GM10847 (cell line): ENCODE results near the gene NDUFV2.

ENCODE experiments used
- POLR2A ChIP-seq: IDR thresholded peaks from 2 replicates; pipeline ENCODE4 v1.6.1; 2011; ENCODE audit not compliant: insufficient read length; ENCODE audit errors: extremely low read depth

NDUFV2 gene

DNA sequence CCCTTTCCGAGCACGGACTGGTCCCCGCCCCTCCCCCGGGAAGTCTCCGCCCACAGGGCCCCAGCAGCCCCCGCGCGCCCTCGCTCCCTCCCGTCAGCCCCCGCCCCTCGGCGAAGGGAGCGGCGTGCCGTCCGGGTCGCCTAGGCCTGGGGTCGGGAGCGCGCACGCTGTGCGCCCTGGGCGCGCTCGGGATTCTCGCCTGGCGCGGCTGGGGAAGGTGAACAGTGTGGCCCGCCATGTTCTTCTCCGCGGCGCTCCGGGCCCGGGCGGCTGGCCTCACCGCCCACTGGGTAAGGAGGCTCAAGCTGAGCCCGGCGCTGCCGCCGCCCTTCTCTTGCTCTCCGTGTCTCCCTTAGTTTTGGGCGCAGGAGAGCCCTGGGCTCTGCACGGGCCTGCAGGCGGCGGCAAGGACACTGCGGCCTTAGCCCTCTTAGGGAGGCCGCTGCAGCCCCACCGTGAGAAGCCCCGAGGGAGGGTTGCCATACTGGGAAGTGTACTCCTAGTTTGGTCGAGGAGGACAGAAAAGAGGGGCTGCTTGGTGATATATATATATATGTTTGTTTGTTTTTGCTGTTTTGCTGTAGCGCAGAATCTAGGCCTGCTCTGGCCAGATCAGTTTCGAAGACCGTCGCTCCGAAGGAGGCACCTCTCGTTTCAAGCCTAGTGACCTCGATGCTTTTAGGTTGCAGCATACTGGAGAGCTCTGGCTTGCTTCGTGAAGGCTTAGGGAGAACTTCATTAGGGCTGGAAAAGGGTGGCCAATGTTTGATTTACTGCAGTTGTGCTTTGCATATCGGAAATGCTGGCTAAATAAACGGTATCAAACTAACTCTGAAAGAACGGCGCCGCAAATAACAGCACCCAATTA lies at the start of gene NDUFV2:
TSS of gene NDUFV2 (plus strand) at position 192 of the 868 bp plus-strand sequence. CDS start at position 237, 45 bp downstream.
- TF ChIP-seq POLR2A: peak; percentile 57

GRCh38 chr18:9053814-9054213 lies 48.7 kb upstream of the NDUFV2 start:
- TF ChIP-seq POLR2A: no peak

DNA sequence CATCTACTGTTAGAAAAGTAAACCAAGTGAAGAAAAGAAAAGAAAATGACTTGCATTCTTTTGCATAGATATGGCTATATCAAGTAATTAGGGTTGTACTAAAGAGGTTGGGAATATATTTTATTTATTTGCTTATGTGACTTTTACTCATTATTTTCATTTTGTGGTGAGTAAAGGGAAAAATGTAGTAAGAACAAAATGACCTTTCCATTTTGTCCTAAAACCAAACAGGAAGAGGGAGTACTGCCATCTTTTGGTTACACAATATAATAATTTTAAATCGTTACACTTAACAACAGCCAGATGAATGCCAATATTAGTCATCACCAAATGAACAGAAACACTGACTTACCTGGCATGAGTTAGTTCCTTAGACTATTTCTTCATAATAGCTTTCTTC lies 47.3 kb upstream of the NDUFV2 start:
- TF ChIP-seq POLR2A: no peak

DNA sequence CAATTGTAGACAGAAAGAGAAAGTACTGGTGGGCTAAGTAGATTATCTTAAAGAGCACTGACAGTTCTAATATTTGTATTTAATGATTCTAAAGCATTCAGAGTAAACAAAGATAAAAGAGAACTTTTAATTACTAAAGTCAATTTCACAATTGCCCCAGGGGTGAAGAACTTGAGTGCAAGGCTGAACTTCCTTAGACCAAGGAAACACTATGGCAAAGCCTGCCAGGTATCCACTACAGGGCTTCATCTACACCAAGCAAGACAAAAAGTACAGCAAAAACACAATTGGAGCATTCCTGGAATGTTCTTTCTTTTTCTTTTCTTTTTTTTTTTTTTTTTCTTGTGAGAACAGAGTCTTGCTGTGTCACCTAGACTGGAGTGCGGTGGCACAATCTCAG lies 46.9 kb upstream of the NDUFV2 start:
- TF ChIP-seq POLR2A: no peak

- no peak for TF ChIP-seq POLR2A
Observed at GRCh38 chr18:9057646-9058045, 44.9 kb upstream of the NDUFV2 start.

GRCh38 chr18:9058406-9058805 lies 44.1 kb upstream of the NDUFV2 start:
- no peak for TF ChIP-seq POLR2A

DNA sequence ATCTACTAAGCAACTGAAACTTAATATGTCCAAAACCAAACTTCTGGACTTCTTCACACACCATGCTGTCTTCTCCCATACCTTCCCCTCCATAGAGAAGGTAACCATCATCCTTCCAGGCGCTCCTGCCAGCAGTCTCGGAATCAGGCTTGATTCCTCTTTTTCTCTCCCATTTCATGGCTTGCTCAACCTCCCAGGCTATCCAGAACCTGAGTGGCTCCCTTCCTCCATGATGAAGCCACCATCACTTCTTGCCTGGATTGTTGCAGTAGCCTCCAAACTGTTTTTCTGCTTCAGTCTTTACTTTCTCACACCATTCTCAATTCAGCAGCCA lies 40.1 kb upstream of the NDUFV2 start:
- TF ChIP-seq POLR2A: no peak

GRCh38 chr18:9065864-9066263 lies 36.6 kb upstream of the NDUFV2 start:
- no peak for TF ChIP-seq POLR2A

GRCh38 chr18:9066358-9066757 lies 36.1 kb upstream of the NDUFV2 start:
- TF ChIP-seq POLR2A: no peak

DNA sequence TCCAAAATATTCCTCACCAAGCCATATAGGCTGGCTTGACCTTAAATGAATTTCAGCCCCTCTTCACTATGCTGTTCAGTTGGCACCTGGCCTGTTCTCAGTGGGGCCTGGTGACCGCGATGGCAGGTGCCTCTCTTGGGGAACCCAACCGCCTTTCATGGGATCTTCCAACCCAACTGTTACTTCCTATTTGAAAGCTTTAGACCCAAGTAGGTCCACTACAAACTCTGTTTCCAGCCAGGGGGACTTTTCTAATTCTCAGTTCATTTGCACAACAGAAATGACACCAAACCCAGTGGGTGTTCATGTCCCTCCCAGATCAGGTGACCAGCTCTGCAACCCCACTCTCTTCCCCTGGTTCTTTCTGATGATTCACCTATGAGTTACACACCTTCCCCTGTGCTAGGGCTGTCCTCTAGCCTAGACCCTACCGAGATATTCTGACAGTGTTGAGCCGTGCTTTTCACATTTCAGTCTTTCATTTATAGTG lies 35.6 kb upstream of the NDUFV2 start:
- no peak for TF ChIP-seq POLR2A

DNA sequence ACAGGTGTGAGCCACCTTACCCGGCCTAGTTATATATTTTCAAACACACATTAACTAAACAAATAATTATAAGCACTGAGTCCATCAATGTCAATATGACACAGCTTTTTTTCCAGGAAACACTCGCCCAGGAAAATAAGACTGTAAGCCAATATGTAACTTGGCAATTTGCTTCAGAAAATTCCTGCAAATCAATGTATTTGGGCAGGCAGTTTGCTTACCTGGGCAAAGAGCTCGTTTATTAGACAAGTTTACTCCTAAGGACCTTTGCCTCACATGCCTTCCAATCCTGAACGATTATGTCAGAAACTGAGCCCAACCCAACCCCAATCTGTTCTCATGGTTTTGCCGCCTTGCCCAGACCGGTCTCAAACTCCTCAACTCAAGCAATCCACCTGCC lies 34.7 kb upstream of the NDUFV2 start:
- no peak for TF ChIP-seq POLR2A

GRCh38 chr18:9068346-9068745 lies 34.2 kb upstream of the NDUFV2 start:
- no peak for TF ChIP-seq POLR2A

GRCh38 chr18:9069601-9070000 lies 32.9 kb upstream of the NDUFV2 start:
- no peak for TF ChIP-seq POLR2A

- TF ChIP-seq POLR2A: no peak
Observed at GRCh38 chr18:9070212-9070611, 32.3 kb upstream of the NDUFV2 start.

DNA sequence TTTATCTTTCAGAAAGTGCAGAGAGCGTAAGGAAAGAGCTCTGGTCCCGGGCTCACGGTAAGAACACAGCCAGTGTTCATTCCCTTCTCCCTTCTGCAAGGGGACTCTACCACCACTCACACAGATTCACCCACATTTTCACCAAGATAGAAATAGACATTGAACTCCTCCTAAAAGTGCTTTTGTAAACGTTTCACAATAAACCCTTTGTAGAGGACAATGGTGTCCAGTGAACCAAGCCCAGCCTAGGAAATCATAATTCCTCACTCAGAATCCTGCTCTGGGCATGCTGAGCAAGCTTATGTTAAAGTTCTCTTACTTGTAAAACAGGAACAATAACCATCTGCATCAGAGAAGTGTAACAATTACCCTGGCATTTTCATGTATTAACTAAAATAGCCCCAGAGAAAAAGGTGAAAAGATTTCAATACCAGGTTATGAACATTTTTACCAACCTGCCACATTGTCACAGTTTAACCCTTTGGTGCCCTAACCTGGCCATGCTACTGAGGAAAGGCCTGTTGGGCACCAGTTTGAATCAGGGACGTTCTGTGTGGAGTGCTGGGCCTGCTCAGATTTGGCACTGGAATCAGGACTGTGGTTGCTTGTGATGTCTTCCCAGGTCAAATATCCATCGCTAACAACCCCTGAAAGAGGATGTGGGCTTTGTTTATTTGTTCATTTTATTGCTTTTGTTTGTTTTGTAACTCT lies 22.5 kb upstream of the NDUFV2 start:
- TF ChIP-seq POLR2A: no peak

DNA sequence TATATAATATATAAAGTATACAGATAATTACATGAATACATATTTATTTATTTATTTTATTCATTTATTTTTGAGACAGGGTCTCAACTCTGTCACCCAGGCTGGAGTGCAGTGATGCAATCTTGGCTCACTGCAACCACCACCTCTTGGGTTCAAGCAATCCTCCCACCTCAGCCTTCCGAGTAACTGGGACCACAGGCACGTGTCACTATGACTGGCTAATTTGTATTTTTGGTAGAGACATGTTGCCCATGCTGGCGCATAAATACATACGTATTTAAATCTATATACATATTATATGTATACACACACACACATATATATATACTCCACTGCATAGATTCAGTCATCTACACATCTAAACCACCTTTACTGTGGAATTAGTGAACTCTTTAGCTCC lies 20.6 kb upstream of the NDUFV2 start:
- no peak for TF ChIP-seq POLR2A
